Limb (tissue), 2 donors: ENCODE measurements around the gene MKKS.
"Not testable (repeated sequence)": the region's sequence is repeated elsewhere in the genome, so short reads cannot be mapped to it uniquely, and the experiment has no call there.

Source experiments
- DNase-seq, 2 donors: peaks; one replicate each; pipeline ENCODE4 v3.0.0-alpha.2; 2016; ENCODE audit errors: extremely low spot score in 2 of 2

The MKKS gene

GRCh38 chr20:10449270-10449669 is 15.2 kb upstream of the MKKS start:
- no peak for DNase-seq

GRCh38 chr20:10448270-10449156 is 14.5 kb upstream of the MKKS start:
- no peak for DNase-seq

GRCh38 chr20:10447028-10447427 is 13.0 kb upstream of the MKKS start:
- no peak for DNase-seq

- no peak for DNase-seq
These were observed 11.7 kb upstream of the MKKS start for GRCh38 chr20:10445758-10446157.

GRCh38 chr20:10443936-10444335 is 9.9 kb upstream of the MKKS start:
- no peak for DNase-seq

- no peak for DNase-seq
These were observed 4.2 kb upstream of the MKKS start for GRCh38 chr20:10438217-10438616.

GRCh38 chr20:10436053-10436699 is 2.2 kb upstream of the MKKS start:
- DNase-seq = no peak

GRCh38 chr20:10434832-10435812 is 1.1 kb upstream of the MKKS start, which contains the start of gene SLX4IP:
SLX4IP (plus strand) TSS chr20:10435305; CDS start chr20:10458205, 22,900 bp downstream.
- peak; percentile 91 to 97 for DNase-seq

GRCh38 chr20:10434467-10434831 is 427 bp upstream of the MKKS start:
- peak; percentile 92 to 98 for DNase-seq

GRCh38 chr20:10433014-10433622 is 904 bp downstream of the MKKS start:
- peak in 1 of 2 donors; percentile 32 for DNase-seq

- DNase-seq = no peak
These were observed 1.9 kb downstream of the MKKS start for GRCh38 chr20:10432079-10432478.

- DNase-seq = no peak
These were observed 3.3 kb downstream of the MKKS start for GRCh38 chr20:10430704-10431103.

- no peak for DNase-seq
These were observed 4.0 kb downstream of the MKKS start for GRCh38 chr20:10430000-10430466.

GRCh38 chr20:10429443-10429981 is 4.5 kb downstream of the MKKS start:
- DNase-seq = no peak

- no peak for DNase-seq
These were observed 6.0 kb downstream of the MKKS start for GRCh38 chr20:10428008-10428407.

- DNase-seq = peak; percentile 54 to 58
These were observed 6.8 kb downstream of the MKKS start for GRCh38 chr20:10427060-10427692.

- no peak for DNase-seq
These were observed 10.3 kb downstream of the MKKS start for GRCh38 chr20:10423735-10424134.

- DNase-seq = no peak
These were observed 14.4 kb downstream of the MKKS start for GRCh38 chr20:10419550-10420133.

GRCh38 chr20:10417218-10417617 is 16.8 kb downstream of the MKKS start:
- not testable (repeated sequence) for DNase-seq
